Measurements from ENCODE around the gene C5orf63. TPM values are rescaled to one million over a fixed set of nuclear protein-coding genes. Genes with fewer than 3 reads are reported as not detected.

The C5orf63 gene
- total RNA-seq, 1 donor from 2014 or later: 5.1 TPM

GRCh38 chr5:127063257-127063913 is 9.9 kb downstream of the C5orf63 start:
- DNase-seq (ENCODE audit: extremely low spot score, unreplicated experiment): no peak
- H3K36me3 Mint-ChIP-seq: no peaks in the 10 kb centered on the region
- peaks cover 4% of the 10 kb centered on the region for H3K4me1 Mint-ChIP-seq (ENCODE audit: unreplicated experiment)
- H3K27ac Mint-ChIP-seq: no peak overlapping the region
- H3K27me3 Mint-ChIP-seq: no peaks in the 10 kb centered on the region
- H3K4me3 Mint-ChIP-seq: no peak overlapping the region
- no peaks in the 10 kb centered on the region for H3K9me3 Mint-ChIP-seq
- no peak for TF ChIP-seq CTCF (conservative IDR thresholded peaks at IDR 0.05)

- DNase-seq (ENCODE audit: extremely low spot score, unreplicated experiment): no peak
- H3K36me3 Mint-ChIP-seq: no peaks in the 10 kb centered on the region
- H3K27ac Mint-ChIP-seq: no peak overlapping the region
- H3K4me3 Mint-ChIP-seq: no peak overlapping the region
- H3K9me3 Mint-ChIP-seq: no peaks in the 10 kb centered on the region
- TF ChIP-seq CTCF (conservative IDR thresholded peaks at IDR 0.05): no peak
- H3K4me1 Mint-ChIP-seq (ENCODE audit: unreplicated experiment): peaks cover 4% of the 10 kb centered on the region
- no peaks in the 10 kb centered on the region for H3K27me3 Mint-ChIP-seq
These were observed 11.3 kb downstream of the C5orf63 start for GRCh38 chr5:127061956-127062355.

- Mint-ChIP-seq H3K27ac (no peak overlapping the region), H3K9me3 (no peaks in the 10 kb centered on the region), H3K4me3 (no peak overlapping the region), H3K27me3 (no peaks in the 10 kb centered on the region), H3K36me3 (no peaks in the 10 kb centered on the region), H3K4me1 (ENCODE audit: unreplicated experiment) (peaks cover 4% of the 10 kb centered on the region)
- no peak for DNase-seq (ENCODE audit: extremely low spot score, unreplicated experiment)
- no peak for TF ChIP-seq CTCF (conservative IDR thresholded peaks at IDR 0.05)
These were observed 11.8 kb downstream of the C5orf63 start for GRCh38 chr5:127061537-127061936.

- Mint-ChIP-seq H3K4me1 (ENCODE audit: unreplicated experiment) (peaks cover 4% of the 10 kb centered on the region), H3K9me3 (no peaks in the 10 kb centered on the region), H3K27ac (no peak overlapping the region), H3K27me3 (no peaks in the 10 kb centered on the region), H3K4me3 (no peak overlapping the region), H3K36me3 (peaks cover 5% of the 10 kb centered on the region)
- no peak for TF ChIP-seq CTCF (conservative IDR thresholded peaks at IDR 0.05)
- no peak for DNase-seq (ENCODE audit: extremely low spot score, unreplicated experiment)
These were observed 12.8 kb downstream of the C5orf63 start for GRCh38 chr5:127060470-127060985.

- DNase-seq (ENCODE audit: extremely low spot score, unreplicated experiment): no peak
- H3K9me3 Mint-ChIP-seq: no peaks in the 10 kb centered on the region
- no peak overlapping the region for H3K4me3 Mint-ChIP-seq
- H3K36me3 Mint-ChIP-seq: peaks cover 5% of the 10 kb centered on the region
- no peak overlapping the region for H3K27ac Mint-ChIP-seq
- no peak for TF ChIP-seq CTCF (conservative IDR thresholded peaks at IDR 0.05)
- no peaks in the 10 kb centered on the region for H3K27me3 Mint-ChIP-seq
- peaks cover 2% of the 10 kb centered on the region for H3K4me1 Mint-ChIP-seq (ENCODE audit: unreplicated experiment)
These were observed 16.4 kb downstream of the C5orf63 start for GRCh38 chr5:127056896-127057295.

Measured in type B pancreatic cell (in vitro differentiated cells).